Progenitor cell of endocrine pancreas (in vitro differentiated cells): ENCODE results near the gene SIGLEC9. TPM values are rescaled to one million over a fixed set of nuclear protein-coding genes. Genes with fewer than 3 reads are reported as not detected.

Source experiments
- DNase-seq: peaks from one replicate; pipeline ENCODE4 v3.0.0; 2021; ENCODE audit warnings: low spot score; ENCODE audit not compliant: unreplicated experiment
- H3K27ac Mint-ChIP-seq: 2 replicates; pipeline ENCODE4 v1.8.0; 2021; ENCODE audit warnings: mild to moderate bottlenecking, moderate library complexity, mixed read lengths
- H3K27me3 Mint-ChIP-seq: 2 replicates; pipeline ENCODE4 v1.8.0; 2021; ENCODE audit warnings: mixed read lengths
- H3K36me3 Mint-ChIP-seq: 2 replicates; pipeline ENCODE4 v1.8.0; 2022; ENCODE audit warnings: mixed read lengths; ENCODE audit not compliant: insufficient read depth
- H3K4me1 Mint-ChIP-seq: 2 replicates; pipeline ENCODE4 v1.8.0; 2021; ENCODE audit warnings: low read depth, mixed read lengths
- H3K4me3 Mint-ChIP-seq: 2 replicates; pipeline ENCODE4 v1.8.0; 2021; ENCODE audit warnings: low read depth, mild to moderate bottlenecking, moderate library complexity, mixed read lengths
- H3K9me3 Mint-ChIP-seq: 2 replicates; pipeline ENCODE4 v1.8.0; 2021; ENCODE audit warnings: low read depth, mixed read lengths
- CTCF ChIP-seq: fragments of 200-600 bp; sonication (generic); IDR thresholded peaks from one replicate; pipeline ENCODE4 v1.5.0; 2021; ENCODE audit warnings: antibody characterized with exemption, mild to moderate bottlenecking; ENCODE audit not compliant: unreplicated experiment
- total RNA-seq: library from RNA; stranded (reverse); gene quantifications from 2 replicates; pipeline ENCODE4 v1.2.1, GENCODE V29; 2021

The SIGLEC9 gene
- total RNA-seq, 1 donor from 2014 or later = not detected

DNA sequence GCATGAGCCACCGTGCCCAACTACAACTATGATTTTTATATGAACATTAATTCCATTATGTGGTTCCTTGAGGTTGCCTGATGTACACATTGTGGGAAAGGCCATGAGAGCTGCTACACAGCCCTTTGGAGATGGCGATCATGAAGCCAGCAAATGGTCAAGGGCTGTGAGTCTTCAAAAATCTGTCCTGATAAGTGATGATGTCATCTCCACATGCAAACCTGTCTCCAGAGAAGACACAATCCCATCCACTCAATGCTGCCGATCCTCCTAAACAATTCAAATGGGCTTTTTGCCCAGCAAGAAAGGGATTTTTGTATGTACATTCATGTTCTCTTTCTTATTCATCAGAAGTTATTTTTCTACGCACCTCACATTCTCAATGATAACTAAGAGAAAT lies 35.0 kb downstream of the SIGLEC9 start:
- H3K27me3 Mint-ChIP-seq = peaks cover 5% of the 10 kb centered on the region
- H3K36me3 Mint-ChIP-seq = no peaks in the 10 kb centered on the region
- no peaks in the 10 kb centered on the region for H3K9me3 Mint-ChIP-seq
- DNase-seq = no peak
- H3K27ac Mint-ChIP-seq = no peak overlapping the region
- H3K4me1 Mint-ChIP-seq = peaks cover 3% of the 10 kb centered on the region
- no peak for TF ChIP-seq CTCF
- no peak overlapping the region for H3K4me3 Mint-ChIP-seq

GRCh38 chr19:51161266-51161665 lies 36.6 kb downstream of the SIGLEC9 start:
- no peak for TF ChIP-seq CTCF
- Mint-ChIP-seq H3K4me1 (peaks cover 1% of the 10 kb centered on the region), H3K27ac (no peak overlapping the region), H3K4me3 (no peak overlapping the region), H3K9me3 (no peaks in the 10 kb centered on the region), H3K27me3 (peaks cover 5% of the 10 kb centered on the region), H3K36me3 (no peaks in the 10 kb centered on the region)
- no peak for DNase-seq

- Mint-ChIP-seq H3K36me3 (no peaks in the 10 kb centered on the region), H3K27me3 (peaks cover 7% of the 10 kb centered on the region)
Measured at GRCh38 chr19:51161867-51162496, 37.3 kb downstream of the SIGLEC9 start.

GRCh38 chr19:51163257-51163656 lies 38.6 kb downstream of the SIGLEC9 start:
- no peak for DNase-seq
- H3K27ac Mint-ChIP-seq = no peak overlapping the region
- H3K4me1 Mint-ChIP-seq = no peaks in the 10 kb centered on the region
- peaks cover 8% of the 10 kb centered on the region for H3K27me3 Mint-ChIP-seq
- no peak overlapping the region for H3K4me3 Mint-ChIP-seq
- H3K36me3 Mint-ChIP-seq = no peaks in the 10 kb centered on the region
- no peak for TF ChIP-seq CTCF
- no peaks in the 10 kb centered on the region for H3K9me3 Mint-ChIP-seq

More at GRCh38 chr19:51161867-51162496, 37.3 kb downstream of the SIGLEC9 start:
- DNase-seq = no peak
- no peak for TF ChIP-seq CTCF
- H3K9me3 Mint-ChIP-seq = no peaks in the 10 kb centered on the region
- H3K4me3 Mint-ChIP-seq = no peak overlapping the region
- H3K4me1 Mint-ChIP-seq = no peaks in the 10 kb centered on the region
- H3K27ac Mint-ChIP-seq = no peak overlapping the region

DNA sequence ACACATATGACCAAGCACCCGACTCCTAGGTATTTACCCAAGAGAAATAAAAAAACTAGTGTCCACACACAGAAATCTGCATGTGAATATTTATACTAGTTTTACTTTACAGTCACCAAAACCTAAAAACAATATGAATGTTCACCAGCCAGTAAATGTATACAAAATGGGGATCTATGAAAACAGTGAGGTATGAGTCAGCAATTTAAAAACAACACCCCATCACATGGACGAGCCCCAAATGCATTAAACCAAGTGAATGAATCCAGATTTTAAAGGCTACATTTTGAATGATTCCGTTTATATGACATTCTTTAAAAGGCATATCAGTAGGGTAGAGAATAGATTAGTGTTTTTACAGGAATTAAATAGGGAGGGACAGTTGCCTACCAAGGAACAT lies 39.5 kb downstream of the SIGLEC9 start:
- no peak for TF ChIP-seq CTCF
- H3K27ac Mint-ChIP-seq = no peak overlapping the region
- no peak for DNase-seq
- peaks cover 11% of the 10 kb centered on the region for H3K27me3 Mint-ChIP-seq
- H3K36me3 Mint-ChIP-seq = no peaks in the 10 kb centered on the region
- H3K9me3 Mint-ChIP-seq = peaks cover 3% of the 10 kb centered on the region
- no peaks in the 10 kb centered on the region for H3K4me1 Mint-ChIP-seq
- H3K4me3 Mint-ChIP-seq = no peak overlapping the region
